GM21447 (cell line): ENCODE data around the gene SPEN.
"Not testable (repeated sequence)": the region's sequence is repeated elsewhere in the genome, so short reads cannot be mapped to it uniquely, and the experiment has no call there.

Experiments used
- ATAC-seq: cut with Tn5 transposase; IDR thresholded peaks from one replicate; pipeline ENCODE4 v1.9.1; 2021; ENCODE audit not compliant: unreplicated experiment

SPEN gene

DNA sequence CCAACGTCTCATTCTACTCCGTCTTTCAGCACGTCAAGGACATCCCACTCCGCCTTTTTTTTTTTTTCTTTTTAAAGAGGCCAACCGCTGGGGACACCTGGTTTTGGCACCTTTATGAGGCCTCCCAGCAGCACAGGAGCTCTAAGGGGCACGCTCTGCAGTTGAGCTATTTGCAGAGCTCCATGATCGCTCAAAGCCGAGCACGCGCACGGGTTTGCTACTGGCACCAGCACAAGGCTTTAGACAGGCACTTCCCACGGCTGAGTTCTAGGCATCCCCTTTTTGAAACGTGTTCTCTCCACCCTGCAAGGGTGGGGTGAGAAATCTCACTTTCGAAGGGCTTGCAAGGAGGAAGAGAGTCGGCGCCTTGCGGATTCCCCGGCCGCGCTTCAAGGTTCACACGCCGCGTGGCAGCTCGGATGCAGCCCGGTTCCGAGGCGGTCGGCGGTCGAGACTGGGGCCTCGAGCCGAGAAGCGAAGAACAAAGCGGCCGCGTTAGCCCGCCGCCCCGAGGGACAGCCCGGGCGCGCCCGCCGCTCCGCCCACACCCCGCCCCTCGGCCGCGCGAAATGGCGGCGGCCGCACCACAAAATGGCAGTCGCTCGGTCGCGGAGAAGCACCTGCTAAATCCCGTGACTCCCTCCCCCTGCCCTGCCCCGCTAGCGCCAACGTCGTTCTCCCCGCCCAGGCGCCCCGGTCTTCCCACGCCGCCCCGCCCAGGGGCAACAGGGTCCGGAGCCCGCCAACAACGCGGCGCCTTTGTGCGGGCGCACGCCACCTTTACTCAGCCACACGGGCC, 12.9 kb upstream of the SPEN start:
- ATAC-seq = peak; percentile 28

DNA sequence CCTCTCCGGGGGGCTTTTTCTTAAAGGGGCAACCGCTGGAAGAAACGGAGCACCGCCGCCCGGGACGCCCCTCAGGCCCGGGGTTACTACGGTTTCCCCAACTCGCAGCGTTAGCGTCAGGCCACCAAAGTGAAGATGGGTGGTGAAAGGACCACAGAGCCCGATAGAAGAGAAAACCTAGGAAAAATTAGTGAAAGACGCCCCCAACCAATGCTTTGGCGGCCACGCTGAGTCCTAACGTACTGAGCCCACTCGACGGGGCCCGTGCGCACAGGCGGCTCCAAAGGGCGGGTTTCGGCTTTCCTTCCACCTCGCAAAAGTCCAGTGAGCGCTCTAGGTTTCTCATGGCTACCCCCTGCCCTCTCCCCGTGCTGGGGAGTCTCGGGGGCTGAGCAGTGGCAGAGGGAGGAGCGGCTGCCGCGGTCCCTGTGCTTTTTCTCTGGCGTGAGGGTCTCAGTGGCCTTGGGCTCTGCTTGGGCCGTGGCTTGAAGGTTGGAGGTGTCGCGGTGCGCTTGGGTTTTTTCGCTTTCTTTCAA, 12.2 kb upstream of the SPEN start:
- peak; percentile 11 for ATAC-seq

DNA sequence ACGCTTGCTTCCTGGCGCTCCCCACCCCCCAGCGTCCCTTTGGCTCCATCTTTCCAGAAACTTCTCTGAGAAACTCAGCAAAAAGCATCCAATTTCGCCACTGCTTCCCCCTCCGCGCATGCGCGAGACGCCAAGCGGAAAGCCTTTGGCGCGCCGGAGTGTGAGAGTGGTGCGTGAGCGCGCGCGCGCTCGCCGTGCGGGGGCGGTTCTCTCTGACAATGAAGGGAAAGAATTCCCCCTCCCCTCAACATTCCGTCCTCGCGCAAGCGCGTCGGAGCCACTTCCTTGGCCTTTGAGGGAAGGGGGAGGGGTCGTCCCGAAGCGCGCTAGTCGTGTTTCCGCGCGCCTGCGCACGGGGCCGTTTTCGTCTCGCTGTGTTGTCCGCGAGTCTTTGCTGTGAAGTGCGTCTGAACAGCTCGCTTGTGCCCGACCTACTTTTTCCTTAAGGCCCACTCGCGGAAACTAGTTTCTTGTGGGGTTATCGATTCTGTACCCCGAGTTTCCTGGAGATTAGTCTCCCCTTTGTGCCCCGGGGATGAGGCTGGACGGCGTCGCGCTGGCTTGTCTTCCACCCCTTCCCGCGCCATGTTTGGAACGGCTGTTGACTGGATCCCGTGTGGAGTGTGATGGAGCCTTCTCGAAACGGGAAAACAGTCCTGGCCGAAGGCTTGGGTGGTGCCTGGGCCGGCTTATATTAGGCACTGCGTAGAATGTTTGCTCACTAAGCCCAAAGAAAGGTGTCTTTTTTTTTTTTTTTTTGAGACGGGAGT, 11.6 kb upstream of the SPEN start:
- peak; percentile 40 for ATAC-seq

GRCh38 chr1:15836511-15836771, 11.1 kb upstream of the SPEN start:
- not testable (repeated sequence) for ATAC-seq

DNA sequence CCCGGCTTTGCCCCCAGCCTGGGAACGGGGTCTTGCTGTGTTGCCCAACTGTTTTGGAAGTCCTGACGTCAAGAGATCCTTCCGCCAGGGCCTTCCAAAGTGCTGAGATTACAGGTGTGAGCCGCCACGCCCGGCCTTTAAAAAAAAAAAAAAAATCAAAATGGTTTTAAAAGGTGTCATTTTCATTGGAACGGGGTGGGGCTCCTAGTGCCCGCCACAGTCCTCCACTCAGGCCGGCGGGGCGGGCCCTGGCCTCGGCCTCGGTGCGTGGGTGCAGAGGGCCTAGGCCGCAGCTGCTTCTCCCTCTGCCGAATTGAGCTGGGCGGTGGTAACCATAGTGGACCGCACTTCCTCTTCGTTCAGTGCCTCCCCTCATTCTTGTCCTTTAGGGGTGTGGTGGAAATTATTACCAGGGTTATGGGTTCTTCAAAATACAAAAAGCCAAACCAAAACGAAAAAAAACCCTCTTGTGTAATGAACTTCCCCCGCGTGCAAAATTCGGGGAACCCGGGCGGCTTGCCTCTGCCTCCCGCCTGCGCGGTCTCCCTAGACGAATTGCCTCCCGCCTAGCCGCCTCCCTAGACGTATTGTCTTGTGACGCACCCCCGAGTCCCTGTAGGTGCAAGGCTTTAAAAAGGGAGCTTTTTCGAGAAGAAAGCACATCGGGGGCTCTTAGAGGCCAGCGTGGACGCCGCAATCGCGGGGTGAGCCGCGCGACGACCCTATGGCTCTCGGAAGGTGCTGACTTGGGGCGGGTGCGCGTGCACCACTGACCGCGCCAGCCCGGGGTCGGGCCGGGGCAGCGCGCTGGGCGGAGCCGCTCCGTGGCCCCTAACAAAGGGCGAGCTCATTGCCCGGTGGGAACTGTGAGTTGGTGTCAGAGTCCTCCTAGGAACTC, 10.5 kb upstream of the SPEN start:
- no peak for ATAC-seq

DNA sequence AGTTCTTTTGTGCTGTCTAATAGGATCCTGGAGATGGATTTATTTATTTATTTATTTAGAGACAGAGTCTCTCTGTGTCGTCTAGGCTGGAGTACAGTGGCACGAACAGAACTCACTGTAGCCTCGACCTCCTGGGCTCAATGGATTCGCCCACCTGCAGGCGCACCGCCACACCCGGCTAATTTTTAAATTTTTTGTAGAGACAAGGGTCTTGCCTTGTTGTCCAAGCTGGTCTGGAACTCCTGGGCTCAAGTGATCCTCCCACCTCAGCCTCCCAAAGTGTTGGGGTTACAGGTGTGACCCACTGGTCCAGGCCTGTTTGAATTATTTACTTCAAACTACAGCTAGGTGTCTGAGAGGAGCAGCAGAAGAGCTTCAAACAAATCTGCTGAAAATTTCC, 9.6 kb upstream of the SPEN start:
- no peak for ATAC-seq

GRCh38 chr1:15838721-15839120, 8.8 kb upstream of the SPEN start:
- no peak for ATAC-seq

DNA sequence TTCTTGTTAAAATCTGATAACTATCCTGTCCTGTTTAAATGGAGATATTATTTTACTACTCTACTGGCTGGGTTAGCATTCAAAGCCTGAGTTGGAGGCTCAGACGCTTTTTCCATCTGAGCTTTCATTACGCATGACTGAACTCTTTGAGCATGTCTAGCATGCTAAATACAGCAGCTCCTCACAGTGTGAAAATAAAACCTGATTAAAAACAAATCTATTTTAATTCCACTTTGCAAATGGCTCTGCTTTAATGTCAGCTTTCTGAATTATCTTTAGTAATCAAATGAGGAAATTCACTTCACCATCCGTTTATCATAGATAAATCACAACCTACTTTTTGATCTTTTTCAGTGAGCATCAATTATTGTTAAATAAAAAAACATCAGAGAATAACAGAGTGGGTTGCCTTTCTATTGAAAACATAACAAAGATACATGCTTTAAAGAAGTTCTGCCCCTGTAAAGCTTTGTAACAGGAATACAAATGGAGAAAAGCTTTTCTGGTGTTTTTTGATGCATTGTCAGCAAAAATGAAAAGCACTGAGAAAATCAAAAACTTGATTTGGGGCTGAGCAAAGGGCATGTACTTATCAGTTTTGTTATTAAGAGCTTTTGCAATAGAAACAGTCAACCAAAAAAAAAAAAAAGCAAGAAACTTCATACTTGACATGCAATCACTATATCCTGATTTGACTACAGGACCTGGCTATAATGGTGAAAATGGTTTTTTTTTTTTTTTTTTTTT, 3.5 kb upstream of the SPEN start:
- ATAC-seq = no peak

GRCh38 chr1:15846056-15846455, 1.5 kb upstream of the SPEN start:
- not testable (repeated sequence) for ATAC-seq

- ATAC-seq = no peak
Observed at GRCh38 chr1:15847893-15848142, 311 bp downstream of the SPEN start.

GRCh38 chr1:15848143-15848928, 829 bp downstream of the SPEN start:
- peak; percentile 12 for ATAC-seq

GRCh38 chr1:15848929-15849774, 1.6 kb downstream of the SPEN start:
- ATAC-seq = no peak

DNA sequence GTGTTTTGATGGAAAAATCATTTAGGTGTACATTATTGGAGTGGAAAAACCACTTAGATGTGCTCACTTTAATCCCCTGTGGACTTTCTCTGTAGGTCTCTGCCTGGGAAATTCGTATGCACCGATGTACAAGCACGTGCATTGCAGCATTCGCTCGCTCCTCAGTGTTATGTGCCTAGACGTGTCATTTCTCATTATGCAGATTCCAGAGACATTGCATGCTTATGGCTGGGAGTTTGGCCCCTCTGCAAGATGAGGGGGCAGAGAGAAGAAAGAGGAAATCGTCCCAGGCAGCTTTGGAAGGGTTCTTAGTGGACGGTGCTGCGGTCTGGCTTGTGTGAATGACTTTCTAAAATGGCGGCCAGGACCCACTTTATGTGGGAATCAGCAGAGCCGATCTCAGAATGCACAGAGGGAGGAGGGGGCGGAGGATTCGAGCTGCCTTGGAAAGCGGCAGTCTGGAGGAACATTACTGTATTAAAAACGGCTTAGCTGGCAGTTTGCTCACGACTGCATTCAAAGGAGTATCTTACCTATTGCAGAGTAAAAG, 2.3 kb downstream of the SPEN start:
- ATAC-seq = no peak

DNA sequence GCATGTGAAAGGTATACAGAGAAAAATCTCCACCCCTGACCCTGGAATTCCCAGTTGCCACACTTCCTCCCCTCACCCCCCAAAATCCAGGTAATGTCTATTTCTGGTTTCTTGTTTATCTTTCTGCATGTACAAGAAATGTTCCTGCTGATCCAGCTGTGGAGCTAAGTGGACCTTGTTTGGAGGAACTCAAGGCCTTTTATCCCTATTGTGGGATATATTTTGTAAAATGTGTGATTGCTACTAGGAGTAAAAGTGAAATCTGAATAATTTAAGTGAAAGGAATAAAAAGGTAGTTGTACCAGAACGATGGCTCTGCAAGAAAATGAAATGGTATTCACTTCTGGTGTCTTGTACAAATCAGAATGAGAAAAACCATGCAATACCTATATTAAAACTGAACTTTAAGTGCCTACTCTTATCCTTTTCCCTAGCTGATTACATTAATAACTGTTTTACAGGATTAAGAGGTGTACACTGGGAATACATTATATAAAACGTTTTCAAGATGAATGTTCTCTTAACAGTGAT, 3.0 kb downstream of the SPEN start:
- no peak for ATAC-seq

DNA sequence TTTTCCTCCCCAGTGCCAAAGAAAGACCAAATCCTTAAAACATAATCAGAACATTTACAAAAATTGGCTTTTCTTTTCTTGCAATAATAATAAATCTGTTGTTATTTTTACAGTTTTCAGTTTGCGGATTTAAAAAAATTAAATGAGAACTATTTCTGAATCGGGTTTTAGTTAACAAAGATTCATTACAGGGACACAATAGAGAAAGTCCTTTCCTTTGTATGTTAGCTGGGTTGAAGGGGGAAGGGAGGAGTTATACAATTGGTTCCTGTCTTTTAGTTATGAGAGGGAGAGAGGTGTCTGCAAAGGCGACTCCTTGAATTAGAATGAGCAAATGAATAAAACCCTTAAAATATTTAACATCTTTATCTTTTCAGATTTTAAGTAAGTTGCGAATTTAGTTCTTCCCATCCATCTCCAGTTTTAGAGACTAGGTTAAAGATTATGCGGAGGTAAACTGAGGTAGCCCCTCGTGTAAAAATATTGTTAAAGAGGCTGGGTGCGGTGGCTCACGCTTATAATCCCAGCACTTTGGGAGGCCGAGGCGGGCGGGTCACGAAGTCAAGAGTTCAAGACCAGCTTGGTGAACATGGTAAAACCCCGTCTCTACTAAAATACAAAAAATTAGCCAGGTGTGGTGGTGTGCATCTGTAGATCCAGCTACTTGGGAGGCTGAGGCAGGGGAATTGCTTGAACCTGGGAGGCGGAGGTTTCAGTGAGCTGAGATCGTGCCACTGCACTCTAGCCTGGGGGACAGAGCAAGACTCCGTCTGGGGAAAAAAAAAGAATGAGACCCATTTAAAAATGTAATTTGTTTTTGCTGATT, 3.9 kb downstream of the SPEN start:
- ATAC-seq = no peak

DNA sequence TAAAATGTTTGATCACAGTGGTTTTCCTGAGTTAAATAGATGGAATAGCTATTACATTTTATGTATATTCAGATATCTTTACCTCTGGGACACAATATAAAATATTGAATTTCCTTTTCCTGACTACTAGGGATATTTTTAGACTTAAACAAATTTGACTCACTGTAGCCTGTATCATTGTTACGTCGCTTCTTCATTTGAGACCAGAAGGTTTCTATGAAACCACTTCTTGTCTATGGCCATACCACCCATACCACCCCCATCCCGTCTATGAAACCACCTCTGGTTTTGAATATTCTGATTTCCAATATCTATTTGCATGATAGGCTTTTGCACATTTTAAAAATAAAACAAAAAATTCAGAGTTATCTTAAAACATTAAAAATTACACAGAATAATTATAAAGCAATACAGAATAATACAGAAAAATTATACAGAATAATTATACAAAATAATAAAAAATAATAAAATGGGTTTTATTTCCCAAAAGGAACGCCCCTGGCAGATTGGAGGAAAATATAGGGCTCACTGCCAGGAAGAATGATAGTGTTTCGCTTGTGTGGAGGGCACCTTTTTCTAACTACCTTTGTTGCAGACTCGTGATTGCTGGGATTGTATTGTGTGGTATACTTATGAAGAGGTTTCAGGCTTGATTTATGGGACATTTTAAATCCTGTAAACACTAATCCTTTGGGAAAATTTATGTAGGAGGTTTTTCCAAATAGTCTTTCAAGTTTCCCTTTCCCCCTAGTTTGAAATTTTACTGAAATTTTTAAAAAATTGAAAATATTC, 4.7 kb downstream of the SPEN start:
- ATAC-seq = no peak

- ATAC-seq = no peak
Observed at GRCh38 chr1:15852828-15853302, 5.4 kb downstream of the SPEN start.
